Stomach (tissue), 9 donors: Measurements from ENCODE around the gene RETREG3. TPM values are rescaled to one million over a fixed set of nuclear protein-coding genes. Genes with fewer than 3 reads are reported as not detected.

Source experiments
- DNase-seq, 2 donors: peaks; one replicate each; pipeline versions ENCODE4 v3.0.0 to v3.0.0-alpha.2; 2013 to 2019
- H3K27ac ChIP-seq, 5 donors: fragments of 200-600 bp in 4 of 5; sonication (generic) in 4 of 5; one replicate each; pipeline ENCODE4 v1.5.1; 2013 to 2019; ENCODE audit warnings: mild to moderate bottlenecking in 1 of 5, moderate library complexity in 1 of 5
- H3K27me3 ChIP-seq, 3 donors: fragments of 200-600 bp; sonication (generic); one replicate each; pipeline ENCODE4 v1.5.1; 2017 to 2019; ENCODE audit warnings: mixed run types in 1 of 3
- H3K36me3 ChIP-seq, 4 donors: fragments of 200-600 bp; sonication (generic); 1 replicate in 3 of 4; 2 replicates in 1 of 4; pipeline ENCODE4 v1.5.1; 2016 to 2019
- H3K4me1 ChIP-seq, 4 donors: fragments of 200-600 bp; sonication (generic); one replicate each; pipeline ENCODE4 v1.5.1; 2016 to 2019
- H3K4me3 ChIP-seq, 4 donors: fragments of 200-600 bp; sonication (generic) in 3 of 4; one replicate each; pipeline ENCODE4 v1.5.1; 2016 to 2019; ENCODE audit warnings: mild to moderate bottlenecking in 1 of 4
- H3K9me3 ChIP-seq, 4 donors: fragments of 200-600 bp; sonication (generic); one replicate each; pipeline ENCODE4 v1.5.1; 2016 to 2019
- CTCF ChIP-seq, 7 experiments: fragments of 450-650 bp in 4 of 7; fragments of 200-600 bp in 3 of 7; sonication (generic) in 3 of 7; IDR thresholded peaks; one replicate each; pipeline ENCODE4 v1.5.1; 2016 to 2019; ENCODE audit warnings: antibody characterized with exemption in 7 of 7, control low read depth in 2 of 7, mild to moderate bottlenecking in 1 of 7
- EP300 ChIP-seq: sonication (generic); formaldehyde crosslinking; IDR thresholded peaks from one replicate; pipeline ENCODE4 v1.6.1; 2017; ENCODE audit warnings: antibody characterized with exemption
- POLR2A ChIP-seq, 4 donors: fragments of 450-650 bp; IDR thresholded peaks; one replicate each; pipeline ENCODE4 v1.6.1; 2016; ENCODE audit warnings: antibody characterized with exemption in 4 of 4, control low read depth in 2 of 4, mild to moderate bottlenecking in 1 of 4, moderate library complexity in 1 of 4
- POLR2AphosphoS5 ChIP-seq, 3 donors: sonication (generic); formaldehyde crosslinking; IDR thresholded peaks; one replicate each; pipeline ENCODE4 v1.6.1; 2016; ENCODE audit warnings: antibody characterized with exemption in 3 of 3
- WGBS, 5 donors: extraction: QIAGEN DNeasy Blood & Tissue Kit in 3 of 5; methylation state at CpG; one replicate each; pipeline versions ENCODE4 v1.1.5 to v1.1.7; 2013 to 2018; 5-methylcytosine and 5-hydroxymethylcytosine counted together
- intact Hi-C: fragments of 100-400 bp; cut with DNase I; formaldehyde crosslinking; loops from one replicate; pipeline ENCODE4 v1.15.1; 2023; ENCODE audit warnings: low total_unique reads
- polyA plus RNA-seq, 3 donors: library from polyadenylated mRNA; stranded (reverse); fragments of 200-250 nt; gene quantifications; one replicate each; pipeline ENCODE4 v1.2.3, GENCODE V29; 2013
- total RNA-seq, 5 donors: library from RNA; depleted of rRNA; stranded (reverse); fragments of >200 nt; gene quantifications; one replicate each; pipeline versions ENCODE4 v1.1.0 to v1.2.3, GENCODE V29; 2014 to 2016
- donor health status: healthy with polysubstance abuse.
- donor health status: Bipolar disorder and iron deficiency.
- donor health status: healthy.

The RETREG3 gene
- total and polyA plus RNA-seq, 8 donors: 9.5 to 74.8 (median 25.5) TPM

GRCh38 chr17:42578282-42578869 lies 30.8 kb downstream of the RETREG3 start:
- TF ChIP-seq EP300 (no peak), POLR2AphosphoS5 (IDR thresholded peaks at IDR 0.05) (peak in 1 of 3 donors; percentile 36), POLR2A (IDR thresholded peaks at IDR 0.05) (no peak), CTCF (IDR thresholded peaks at IDR 0.05) (peak in 5 of 7 experiments; percentile 59 to 80 (median 69))
- Histone ChIP-seq H3K4me3 (peak overlapping the region; percentile 48 to 66 (median 58)), H3K27me3 (no peaks in the 10 kb centered on the region), H3K4me1 (peaks cover 14 to 55% (median 28%) of the 10 kb centered on the region in 4 donors), H3K36me3 (peaks cover 35 to 71% (median 60%) of the 10 kb centered on the region in 4 donors), H3K27ac (peak overlapping the region; percentile 85 to 93 (median 88)), H3K9me3 (no peaks in the 10 kb centered on the region)
- intact Hi-C loops: no loop called here
- WGBS, 5 donors: 0 to 1% (median 0%) methylated on average over 20 of the region's 20 CpGs
- peak; percentile 79 to 92 for DNase-seq

- Histone ChIP-seq H3K27me3 (no peaks in the 10 kb centered on the region), H3K4me1 (peaks cover 16 to 62% (median 31%) of the 10 kb centered on the region in 4 donors), H3K27ac (peak within 1 kb of the TSS; percentile 85 to 93 (median 88)), H3K9me3 (no peaks in the 10 kb centered on the region), H3K36me3 (peaks cover 35 to 71% (median 60%) of the 10 kb centered on the region in 4 donors), H3K4me3 (peak within 1 kb of the TSS; percentile 48 to 66 (median 58))
- peak; percentile 96 to 98 for DNase-seq
- intact Hi-C loops: no loop called here
- TF ChIP-seq POLR2AphosphoS5 (IDR thresholded peaks at IDR 0.05) (peak; percentile 76 to 94 (median 90)), POLR2A (IDR thresholded peaks at IDR 0.05) (peak in 1 of 4 donors; percentile 31), EP300 (no peak), CTCF (IDR thresholded peaks at IDR 0.05) (peak in 4 of 7 experiments; percentile 10 to 37 (median 20))
- WGBS, 5 donors: 0 to 2% (median 0%) methylated on average over 52 of the region's 52 CpGs
Measured at GRCh38 chr17:42577532-42578281, 31.5 kb downstream of the RETREG3 start, which contains the start of gene PSMC3IP. TSS of gene PSMC3IP (minus strand) at chr17:42577729. CDS start at chr17:42577686, 43 bp downstream.

- peaks cover 22 to 67% (median 37%) of the 10 kb centered on the region in 4 donors for H3K4me1 ChIP-seq
- H3K9me3 ChIP-seq: no peaks in the 10 kb centered on the region
- WGBS, 5 donors: 5 to 7% (median 6%) methylated on average over 17 to 18 of the region's 18 CpGs
- intact Hi-C loops: no loop called here
- peak overlapping the region; percentile 48 to 66 (median 58) for H3K4me3 ChIP-seq
- peaks cover 35 to 71% (median 60%) of the 10 kb centered on the region in 4 donors for H3K36me3 ChIP-seq
- TF ChIP-seq POLR2AphosphoS5 (IDR thresholded peaks at IDR 0.05) (no peak), EP300 (no peak), CTCF (IDR thresholded peaks at IDR 0.05) (no peak), POLR2A (IDR thresholded peaks at IDR 0.05) (no peak)
- no peaks in the 10 kb centered on the region for H3K27me3 ChIP-seq
- peak overlapping the region; percentile 60 to 93 (median 85) for H3K27ac ChIP-seq
- DNase-seq: no peak
Measured at GRCh38 chr17:42577140-42577531, 32.0 kb downstream of the RETREG3 start.

GRCh38 chr17:42574463-42574862 lies 34.7 kb downstream of the RETREG3 start:
- DNase-seq: no peak
- TF ChIP-seq EP300 (no peak), POLR2AphosphoS5 (IDR thresholded peaks at IDR 0.05) (no peak), CTCF (IDR thresholded peaks at IDR 0.05) (no peak), POLR2A (IDR thresholded peaks at IDR 0.05) (no peak)
- H3K9me3 ChIP-seq: no peaks in the 10 kb centered on the region
- intact Hi-C loops: no loop called here
- H3K4me3 ChIP-seq: no peak overlapping the region
- H3K27ac ChIP-seq: no peak overlapping the region
- H3K27me3 ChIP-seq: no peaks in the 10 kb centered on the region
- peaks cover 31 to 88% (median 59%) of the 10 kb centered on the region in 4 donors for H3K4me1 ChIP-seq
- H3K36me3 ChIP-seq: peaks cover 47 to 72% (median 60%) of the 10 kb centered on the region in 4 donors
- 71 to 83% (median 76%) methylated on average over 3 of the region's 3 CpGs for WGBS, 5 donors
